ENCODE data around the gene MAP3K12. TPM values are rescaled to one million over a fixed set of nuclear protein-coding genes. Genes with fewer than 3 reads are reported as not detected.

MAP3K12 gene
- total and polyA plus RNA-seq, 4 donors = 26.4 to 75.6 (median 47.0) TPM

DNA sequence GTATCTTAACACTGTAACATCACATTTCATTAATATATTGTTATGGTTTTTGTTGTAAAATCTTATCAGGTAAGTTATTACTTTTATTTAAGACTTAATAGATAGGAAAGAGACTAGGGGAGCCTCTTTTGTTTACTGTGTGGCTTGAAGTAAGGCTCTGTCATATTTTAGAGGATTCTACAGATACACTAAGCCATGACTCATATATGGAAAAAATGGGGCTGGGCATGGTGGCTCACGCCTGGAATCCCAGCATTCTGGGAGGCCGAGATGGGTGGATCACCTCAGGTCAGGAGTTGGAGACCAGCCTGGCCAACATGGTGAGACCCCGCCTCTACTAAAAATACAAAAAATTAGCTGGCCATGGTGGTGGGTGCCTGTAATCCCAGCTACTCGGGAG is 31.7 kb upstream of the MAP3K12 start:
- DNase-seq (ENCODE audit: low read depth in 4 of 6, low spot score in 6 of 6) = no peak
- no peaks in the 10 kb centered on the region for H3K9me3 ChIP-seq (ENCODE audit: control insufficient read depth, insufficient read depth, low read length)
- 94% methylated on average over 3 of the region's 4 CpGs for WGBS (ENCODE audit: insufficient coverage)
- no peak overlapping the region for H3K27ac ChIP-seq (ENCODE audit: low read depth, low read length)
- no peaks in the 10 kb centered on the region for H3K27me3 ChIP-seq (ENCODE audit: control insufficient read depth, insufficient read depth, low read length)
- H3K4me1 ChIP-seq (ENCODE audit: control insufficient read depth, insufficient read depth, low read length) = no peaks in the 10 kb centered on the region
- H3K36me3 ChIP-seq (ENCODE audit: control insufficient read depth, insufficient read depth, low read length) = peaks cover 70% of the 10 kb centered on the region
- no peak overlapping the region for H3K4me3 ChIP-seq (ENCODE audit: low read depth, low read length)

DNA sequence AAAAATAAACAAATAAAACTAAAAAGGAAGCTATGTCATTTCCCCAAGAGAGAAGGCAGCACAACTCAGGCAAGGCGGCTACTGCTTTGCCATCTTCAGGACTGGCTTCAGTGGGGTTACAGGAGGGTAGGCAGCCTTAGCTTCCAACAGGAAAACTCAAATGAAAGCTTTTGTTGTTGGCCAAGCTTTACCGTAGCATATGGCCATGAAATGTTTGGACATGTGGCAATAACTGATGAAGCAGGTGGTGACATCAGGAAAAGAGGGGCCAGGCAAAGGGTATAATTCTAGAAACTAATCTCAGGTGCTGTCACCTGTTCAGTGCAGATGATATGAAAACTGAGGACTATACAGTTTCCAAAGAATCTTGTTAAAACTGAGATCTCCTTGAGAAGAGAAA is 30.8 kb upstream of the MAP3K12 start:
- peaks cover 68% of the 10 kb centered on the region for H3K36me3 ChIP-seq (ENCODE audit: control insufficient read depth, insufficient read depth, low read length)
- no peaks in the 10 kb centered on the region for H3K9me3 ChIP-seq (ENCODE audit: control insufficient read depth, insufficient read depth, low read length)
- WGBS (ENCODE audit: insufficient coverage) = 86% methylated on average over 2 of the region's 2 CpGs
- DNase-seq (ENCODE audit: low read depth in 4 of 6, low spot score in 6 of 6) = no peak
- H3K27ac ChIP-seq (ENCODE audit: low read depth, low read length) = no peak overlapping the region
- no peak overlapping the region for H3K4me3 ChIP-seq (ENCODE audit: low read depth, low read length)
- no peaks in the 10 kb centered on the region for H3K4me1 ChIP-seq (ENCODE audit: control insufficient read depth, insufficient read depth, low read length)
- H3K27me3 ChIP-seq (ENCODE audit: control insufficient read depth, insufficient read depth, low read length) = no peaks in the 10 kb centered on the region

DNA sequence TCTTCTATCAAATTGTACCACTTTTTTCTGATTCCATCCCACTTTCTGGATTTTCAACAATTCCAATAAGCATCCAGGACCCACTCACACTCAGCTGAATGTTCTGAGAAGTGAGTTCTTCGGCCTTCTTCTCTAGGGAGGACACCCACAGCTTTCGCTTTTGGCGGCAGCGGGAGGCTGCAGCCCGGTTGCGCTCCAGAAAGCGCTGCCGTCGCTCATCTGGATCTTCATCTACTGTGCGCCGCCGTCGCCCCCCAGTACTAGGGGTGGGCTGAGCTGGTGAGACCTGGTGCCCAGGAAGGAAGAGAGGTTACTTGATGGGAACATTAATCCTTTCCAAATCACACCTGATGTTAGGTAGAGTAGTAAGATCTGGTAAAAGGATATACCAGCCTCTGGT is 25.2 kb upstream of the MAP3K12 start:
- Histone ChIP-seq H3K36me3 (ENCODE audit: control insufficient read depth, insufficient read depth, low read length) (peaks cover 53% of the 10 kb centered on the region), H3K27ac (ENCODE audit: low read depth, low read length) (no peak overlapping the region), H3K27me3 (ENCODE audit: control insufficient read depth, insufficient read depth, low read length) (no peaks in the 10 kb centered on the region), H3K4me3 (ENCODE audit: low read depth, low read length) (no peak overlapping the region), H3K4me1 (ENCODE audit: control insufficient read depth, insufficient read depth, low read length) (no peaks in the 10 kb centered on the region), H3K9me3 (ENCODE audit: control insufficient read depth, insufficient read depth, low read length) (no peaks in the 10 kb centered on the region)
- no peak for DNase-seq (ENCODE audit: low read depth in 4 of 6, low spot score in 6 of 6)
- 96% methylated on average over 9 of the region's 13 CpGs for WGBS (ENCODE audit: insufficient coverage)

DNA sequence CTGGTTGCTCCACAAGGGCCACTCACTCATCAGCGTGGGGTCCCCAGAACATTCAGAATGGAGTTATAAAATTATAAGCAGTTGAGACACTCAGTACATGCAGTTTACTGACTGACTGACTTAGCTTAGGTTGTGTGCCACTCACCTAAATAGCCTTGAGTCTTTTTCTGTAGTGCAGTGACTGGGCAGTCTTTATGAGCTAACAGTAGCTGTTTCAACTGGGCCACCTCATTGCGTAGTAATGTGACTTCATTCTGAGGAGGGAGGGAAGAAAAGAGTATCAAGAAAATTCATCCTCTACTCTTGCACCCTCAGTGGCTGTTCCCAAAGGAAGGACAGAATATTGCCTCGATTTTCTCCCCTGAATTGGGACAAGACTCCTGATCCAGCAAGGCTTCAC is 23.9 kb upstream of the MAP3K12 start:
- H3K4me3 ChIP-seq (ENCODE audit: low read depth, low read length) = no peak overlapping the region
- H3K36me3 ChIP-seq (ENCODE audit: control insufficient read depth, insufficient read depth, low read length) = peaks cover 53% of the 10 kb centered on the region
- WGBS (ENCODE audit: insufficient coverage) = no CpG with 5 or more reads among the region's 3 CpGs
- no peaks in the 10 kb centered on the region for H3K27me3 ChIP-seq (ENCODE audit: control insufficient read depth, insufficient read depth, low read length)
- H3K27ac ChIP-seq (ENCODE audit: low read depth, low read length) = no peak overlapping the region
- no peaks in the 10 kb centered on the region for H3K4me1 ChIP-seq (ENCODE audit: control insufficient read depth, insufficient read depth, low read length)
- DNase-seq (ENCODE audit: low read depth in 4 of 6, low spot score in 6 of 6) = no peak
- no peaks in the 10 kb centered on the region for H3K9me3 ChIP-seq (ENCODE audit: control insufficient read depth, insufficient read depth, low read length)

DNA sequence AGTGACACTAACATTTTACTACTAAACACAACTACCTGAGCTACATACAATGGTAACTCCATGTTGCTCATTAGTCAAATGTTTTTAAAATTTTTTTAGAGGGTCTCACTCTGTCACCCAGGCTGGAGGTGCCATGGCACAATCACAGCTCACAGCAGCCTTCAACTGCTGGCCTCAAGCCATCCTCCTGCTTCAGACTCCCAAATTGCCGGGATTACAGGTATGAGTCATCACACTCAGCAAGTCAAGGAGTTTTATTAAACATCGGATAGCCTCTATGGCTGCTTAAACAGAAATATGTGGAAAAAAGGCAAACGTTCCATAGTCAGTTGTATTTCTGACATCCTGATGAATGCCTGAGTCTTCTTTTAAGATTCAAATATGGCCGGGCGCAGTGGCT is 19.1 kb upstream of the MAP3K12 start:
- Histone ChIP-seq H3K4me1 (ENCODE audit: control insufficient read depth, insufficient read depth, low read length) (no peaks in the 10 kb centered on the region), H3K9me3 (ENCODE audit: control insufficient read depth, insufficient read depth, low read length) (no peaks in the 10 kb centered on the region), H3K36me3 (ENCODE audit: control insufficient read depth, insufficient read depth, low read length) (peaks cover 58% of the 10 kb centered on the region), H3K27ac (ENCODE audit: low read depth, low read length) (no peak overlapping the region), H3K27me3 (ENCODE audit: control insufficient read depth, insufficient read depth, low read length) (no peaks in the 10 kb centered on the region), H3K4me3 (ENCODE audit: low read depth, low read length) (no peak overlapping the region)
- WGBS (ENCODE audit: insufficient coverage) = 93% methylated on average over 4 of the region's 5 CpGs
- DNase-seq (ENCODE audit: low read depth in 4 of 6, low spot score in 6 of 6) = no peak

DNA sequence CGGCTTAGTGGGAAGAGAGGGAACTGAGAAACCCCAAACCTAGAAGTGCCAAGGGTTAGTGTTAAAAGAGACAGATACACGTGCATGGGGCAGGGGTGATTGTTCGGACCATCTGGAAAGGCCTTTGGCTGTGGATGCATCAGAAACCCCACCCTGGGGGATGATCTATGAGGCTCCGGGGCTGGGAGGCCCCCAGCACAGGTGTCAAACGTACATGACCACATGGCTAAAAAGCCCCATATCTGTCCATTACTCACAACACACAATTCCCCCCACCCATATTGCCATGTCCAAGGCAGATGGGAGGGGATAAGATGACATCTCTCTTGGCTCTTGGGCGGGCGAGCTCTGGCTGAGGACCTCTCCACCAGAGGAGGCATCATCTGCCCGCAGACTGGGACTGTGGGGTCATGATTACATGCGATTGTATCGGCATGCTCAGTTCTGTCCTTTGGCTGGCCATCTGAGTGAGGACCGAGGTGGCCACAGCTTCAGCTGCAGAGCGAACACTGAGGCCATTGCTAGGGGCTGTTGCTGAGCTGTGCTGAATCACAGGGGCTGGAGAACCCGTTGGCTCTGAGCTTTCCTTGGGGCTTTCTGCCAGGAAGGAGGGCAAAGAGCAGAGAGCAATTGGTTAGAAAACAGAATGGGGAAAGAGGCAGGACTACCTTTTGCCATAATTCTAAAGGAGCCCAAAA is 17.6 kb upstream of the MAP3K12 start:
- H3K36me3 ChIP-seq (ENCODE audit: control insufficient read depth, insufficient read depth, low read length) = peaks cover 65% of the 10 kb centered on the region
- no peak overlapping the region for H3K27ac ChIP-seq (ENCODE audit: low read depth, low read length)
- no peaks in the 10 kb centered on the region for H3K27me3 ChIP-seq (ENCODE audit: control insufficient read depth, insufficient read depth, low read length)
- no peaks in the 10 kb centered on the region for H3K4me1 ChIP-seq (ENCODE audit: control insufficient read depth, insufficient read depth, low read length)
- no peak overlapping the region for H3K4me3 ChIP-seq (ENCODE audit: low read depth, low read length)
- WGBS (ENCODE audit: insufficient coverage) = 89% methylated on average over 11 of the region's 13 CpGs
- DNase-seq (ENCODE audit: low read depth in 4 of 6, low spot score in 6 of 6) = no peak
- no peaks in the 10 kb centered on the region for H3K9me3 ChIP-seq (ENCODE audit: control insufficient read depth, insufficient read depth, low read length)

GRCh38 chr12:53515291-53515680 is 16.0 kb upstream of the MAP3K12 start:
- Histone ChIP-seq H3K9me3 (ENCODE audit: control insufficient read depth, insufficient read depth, low read length) (no peaks in the 10 kb centered on the region), H3K4me3 (ENCODE audit: low read depth, low read length) (no peak overlapping the region)
- no peak for DNase-seq (ENCODE audit: low read depth in 4 of 6, low spot score in 6 of 6)

DNA sequence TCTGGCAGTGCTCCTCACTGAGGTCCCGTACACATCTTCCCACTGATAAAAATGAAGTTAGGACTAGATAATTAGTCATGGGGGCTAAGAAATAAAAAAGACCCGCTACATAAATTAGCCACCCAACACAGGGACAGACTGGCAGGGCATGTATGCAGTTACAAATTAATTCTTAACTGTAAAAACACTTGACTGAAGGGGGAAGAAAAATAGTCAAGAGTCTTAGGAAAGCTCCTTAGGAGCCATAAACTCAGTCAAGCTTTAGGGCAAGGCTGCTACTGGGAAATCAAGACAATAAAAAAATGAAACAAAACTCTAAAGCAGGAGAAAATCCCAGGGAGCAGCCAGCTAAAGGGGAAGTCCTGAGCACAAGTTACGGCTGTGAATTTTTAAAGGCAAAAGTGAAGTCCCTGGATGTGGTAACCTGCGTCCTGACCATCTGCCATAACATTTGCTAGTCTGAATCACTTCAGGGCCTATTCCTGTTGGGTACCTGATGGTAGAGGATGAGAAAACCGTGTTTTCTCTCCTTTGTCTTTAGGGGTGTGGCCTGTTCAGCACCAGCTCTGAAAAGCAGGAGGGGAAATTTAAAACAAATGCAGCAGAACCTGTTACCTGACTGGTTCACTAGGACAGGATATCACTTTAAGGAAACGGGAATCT is 15.5 kb upstream of the MAP3K12 start:
- no peaks in the 10 kb centered on the region for H3K9me3 ChIP-seq (ENCODE audit: control insufficient read depth, insufficient read depth, low read length)
- peaks cover 61% of the 10 kb centered on the region for H3K36me3 ChIP-seq (ENCODE audit: control insufficient read depth, insufficient read depth, low read length)
- H3K27ac ChIP-seq (ENCODE audit: low read depth, low read length) = no peak overlapping the region
- no peak for DNase-seq (ENCODE audit: low read depth in 4 of 6, low spot score in 6 of 6)
- H3K4me3 ChIP-seq (ENCODE audit: low read depth, low read length) = no peak overlapping the region
- 68% methylated on average over 2 of the region's 6 CpGs for WGBS (ENCODE audit: insufficient coverage)
- no peaks in the 10 kb centered on the region for H3K4me1 ChIP-seq (ENCODE audit: control insufficient read depth, insufficient read depth, low read length)
- H3K27me3 ChIP-seq (ENCODE audit: control insufficient read depth, insufficient read depth, low read length) = no peaks in the 10 kb centered on the region

More at GRCh38 chr12:53515291-53515680, 16.0 kb upstream of the MAP3K12 start:
- Histone ChIP-seq H3K27me3 (ENCODE audit: control insufficient read depth, insufficient read depth, low read length) (no peaks in the 10 kb centered on the region), H3K27ac (ENCODE audit: low read depth, low read length) (no peak overlapping the region), H3K4me1 (ENCODE audit: control insufficient read depth, insufficient read depth, low read length) (no peaks in the 10 kb centered on the region), H3K36me3 (ENCODE audit: control insufficient read depth, insufficient read depth, low read length) (peaks cover 65% of the 10 kb centered on the region)
- no CpG with 5 or more reads among the region's 2 CpGs for WGBS (ENCODE audit: insufficient coverage)

GRCh38 chr12:53513712-53514410 is 14.6 kb upstream of the MAP3K12 start:
- no peak for DNase-seq (ENCODE audit: low read depth in 4 of 6, low spot score in 6 of 6)
- H3K4me1 ChIP-seq (ENCODE audit: control insufficient read depth, insufficient read depth, low read length) = peaks cover under 1% of the 10 kb centered on the region
- WGBS (ENCODE audit: insufficient coverage) = 100% methylated on average over 2 of the region's 6 CpGs
- no peak overlapping the region for H3K27ac ChIP-seq (ENCODE audit: low read depth, low read length)
- H3K4me3 ChIP-seq (ENCODE audit: low read depth, low read length) = no peak overlapping the region
- no peaks in the 10 kb centered on the region for H3K9me3 ChIP-seq (ENCODE audit: control insufficient read depth, insufficient read depth, low read length)
- H3K36me3 ChIP-seq (ENCODE audit: control insufficient read depth, insufficient read depth, low read length) = peaks cover 59% of the 10 kb centered on the region
- no peaks in the 10 kb centered on the region for H3K27me3 ChIP-seq (ENCODE audit: control insufficient read depth, insufficient read depth, low read length)
